K562 (cell line): ENCODE results near the gene PRR23E. TPM values are rescaled to one million over a fixed set of nuclear protein-coding genes. Genes with fewer than 3 reads are reported as not detected.

Experiments
- ATAC-seq: fragments of 200-7000 bp; cut with Tn5 transposase; 3 replicates; pipeline ENCODE4 v1.9.1; 2020; ENCODE audit warnings: moderate library complexity
- BruUV-seq: library from RNA; stranded (reverse); fragments of 400-500 nt; replicated peaks from 2 replicates; lab custom pipeline; 2021; lab: Mats Ljungman, UMichigan
- CTCF ChIA-PET: fragments of 300-600 bp; formaldehyde crosslinking; extraction: SDS; loops from one replicate; lab custom pipeline; 2021; ENCODE audit warnings: low intra/inter-chr PET ratio; lab: Yijun Ruan, JAX
- POLR2A ChIA-PET: fragments of 300-600, 350-650 bp; sonication (Branson Sonifier 250); formaldehyde crosslinking; extraction: SDS; loops from one replicate; lab custom pipeline; 2021; ENCODE audit warnings: antibody characterized with exemption, inconsistent platforms; lab: Yijun Ruan, JAX
- DNase-seq, 4 experiments: peaks; one replicate each; pipeline versions ENCODE4 v3.0.0 to v3.0.0-alpha.2; 2011 to 2018; ENCODE audit warnings: low spot score in 3 of 4, mixed read lengths in 3 of 4; ENCODE audit errors: extremely low read depth in 1 of 4
- FAIRE-seq: peaks from 2 replicates; lab custom pipeline; 2011; peaks lifted over from hg19 to GRCh38; lab: Jason Lieb, UNC
- H2AFZ ChIP-seq: 2 replicates; pipeline ENCODE4 v1.6.0; 2011; ENCODE audit warnings: low read depth, low read length, control low read depth, inconsistent platforms
- H3K27ac ChIP-seq: fragments of 200-600 bp; 3 replicates; pipeline ENCODE4 v1.8.0; 2011; ENCODE audit warnings: low read depth, mild to moderate bottlenecking, control low read depth, inconsistent platforms, low read length, moderate library complexity, mixed read lengths; ENCODE audit errors: extremely low read depth
- H3K27me3 ChIP-seq, 2 experiments: fragments of 300-600 bp in 1 of 2; 2 replicates in 1 of 2; 3 replicates in 1 of 2; pipeline versions ENCODE4 v1.6.0 to v1.8.0; 2011; ENCODE audit warnings: inconsistent platforms in 2 of 2, low read length in 2 of 2, mild to moderate bottlenecking in 1 of 2, mixed read lengths in 1 of 2, moderate library complexity in 1 of 2; ENCODE audit not compliant: control insufficient read depth in 2 of 2, insufficient read depth in 2 of 2
- H3K36me3 ChIP-seq: fragments of 300-600 bp; 3 replicates; pipeline ENCODE4 v1.8.0; 2011; ENCODE audit warnings: mild to moderate bottlenecking, low read length, inconsistent platforms; ENCODE audit not compliant: control insufficient read depth, insufficient read depth
- H3K4me1 ChIP-seq, 2 experiments: fragments of 200-600 bp in 1 of 2; replicated peaks in 1 of 2; 2 replicates in 1 of 2; 3 replicates in 1 of 2; pipeline versions ENCODE4 v1.5.1 to v1.8.0; 2011; ENCODE audit warnings: inconsistent platforms in 2 of 2, low read length in 2 of 2, mild to moderate bottlenecking in 1 of 2, mixed read lengths in 1 of 2, moderate library complexity in 1 of 2; ENCODE audit not compliant: control insufficient read depth in 2 of 2, insufficient read depth in 2 of 2
- H3K4me2 ChIP-seq: 2 replicates; pipeline ENCODE4 v1.6.1; 2011; ENCODE audit warnings: low read length, control low read depth, inconsistent platforms, mixed read lengths; ENCODE audit not compliant: insufficient read depth
- H3K4me3 ChIP-seq: fragments of 200-600 bp; sonication (generic), shearing (Covaris generic); 2 replicates; pipeline ENCODE4 v1.5.1; 2016; ENCODE audit warnings: control low read depth, inconsistent platforms
- H3K79me2 ChIP-seq: fragments of 200-600 bp; 3 replicates; pipeline ENCODE4 v1.8.0; 2011; ENCODE audit warnings: low read length, inconsistent platforms; ENCODE audit not compliant: control insufficient read depth, insufficient read depth
- H3K9ac ChIP-seq, 2 experiments: 2 replicates each; pipeline versions ENCODE4 v1.6.0 to v1.6.1; 2011; ENCODE audit warnings: low read depth in 2 of 2, low read length in 2 of 2, control low read depth in 1 of 2, inconsistent platforms in 1 of 2, mild to moderate bottlenecking in 1 of 2, mixed read lengths in 1 of 2; ENCODE audit not compliant: insufficient read depth in 1 of 2
- H3K9me1 ChIP-seq: one replicate; pipeline ENCODE4 v1.6.0; 2011; ENCODE audit warnings: inconsistent platforms, mild to moderate bottlenecking, low read length, moderate library complexity; ENCODE audit not compliant: control insufficient read depth, insufficient read depth
- H3K9me3 ChIP-seq: replicated peaks from 2 replicates; pipeline ENCODE4 v1.5.1; 2011; ENCODE audit warnings: low read depth, low read length, inconsistent platforms; ENCODE audit not compliant: control insufficient read depth, insufficient read depth
- H4K20me1 ChIP-seq: replicated peaks from 2 replicates; pipeline ENCODE4 v1.6.1; 2011; ENCODE audit warnings: low read length, inconsistent platforms, mixed read lengths; ENCODE audit not compliant: control insufficient read depth, insufficient read depth
- CBFA2T2 ChIP-seq: fragments of 450-650 bp; conservative IDR thresholded peaks from 2 replicates; pipeline ENCODE4 v1.6.1; 2017; ENCODE audit warnings: mild to moderate bottlenecking
- CEBPG ChIP-seq, 3 experiments: fragments of 200-800 bp in 1 of 3; sonication (Bioruptor generic) in 1 of 3; sonication (generic) in 1 of 3; formaldehyde crosslinking in 1 of 3; IDR thresholded peaks in 2 of 3; conservative IDR thresholded peaks in 1 of 3; 2 replicates each; pipeline versions ENCODE4 v1.6.1 to v1.8.0; 2016 to 2022; ENCODE audit warnings: missing compliant biosample characterization in 2 of 3, missing genetic modification characterization in 2 of 3, mild to moderate bottlenecking in 1 of 3, missing genetic modification reagents in 1 of 3
- CREBBP ChIP-seq: IDR thresholded peaks from one replicate; pipeline ENCODE4 v1.6.1; 2012; ENCODE audit warnings: low read depth, mild to moderate bottlenecking, control low read depth, inconsistent platforms, low read length
- E2F4 ChIP-seq: sonication (generic); formaldehyde crosslinking; IDR thresholded peaks from 2 replicates; pipeline ENCODE4 v1.8.0; 2022; ENCODE audit warnings: mild to moderate bottlenecking, low read depth, missing genetic modification reagents
- EZH2 ChIP-seq: IDR thresholded peaks from 2 replicates; pipeline ENCODE4 v1.6.1; 2012; ENCODE audit warnings: low read depth, mild to moderate bottlenecking, inconsistent platforms, low read length, borderline replicate concordance
- MTA1 ChIP-seq: fragments of 450-650 bp; IDR thresholded peaks from 2 replicates; pipeline ENCODE4 v1.6.1; 2017; ENCODE audit warnings: borderline replicate concordance
- RAD21 ChIP-seq, 2 experiments: fragments of 250-450 bp in 1 of 2; fragments of 450-650 bp in 1 of 2; sonication (Bioruptor Pico) in 1 of 2; formaldehyde crosslinking in 1 of 2; IDR thresholded peaks in 1 of 2; conservative IDR thresholded peaks in 1 of 2; 2 replicates each; pipeline versions ENCODE4 v1.4.0 to v1.8.0; 2020 to 2022; ENCODE audit warnings: mild to moderate bottlenecking in 2 of 2, moderate library complexity in 1 of 2
- SRF ChIP-seq, 2 experiments: fragments of 250-450, 450-650 bp in 1 of 2; sonication (Bioruptor Pico) in 1 of 2; sonication (generic) in 1 of 2; formaldehyde crosslinking; IDR thresholded peaks; 2 replicates each; pipeline versions ENCODE4 v1.5.0 to v1.5.1; 2020 to 2022; ENCODE audit warnings: mild to moderate bottlenecking in 1 of 2, missing genetic modification reagents in 1 of 2
- TGIF2 ChIP-seq: sonication (generic); formaldehyde crosslinking; IDR thresholded peaks from 2 replicates; pipeline ENCODE4 v1.8.1; 2022; ENCODE audit warnings: mild to moderate bottlenecking, missing genetic modification reagents, moderate library complexity
- ZNF57 ChIP-seq: fragments of 450-650 bp; formaldehyde crosslinking; IDR thresholded peaks from 2 replicates; pipeline ENCODE4 v1.4.0; 2020; ENCODE audit warnings: mild to moderate bottlenecking, moderate library complexity
- WGBS: fragments of 100-300 bp; shearing (Covaris generic); methylation state at CpG from one replicate; pipeline ENCODE4 v1.1.6; 2016; ENCODE audit warnings: low coverage, mixed read lengths; ENCODE audit not compliant: insufficient coverage; ENCODE audit errors: missing lambda C conversion rate; 5-methylcytosine and 5-hydroxymethylcytosine counted together
- in situ Hi-C: fragments of 300-500 bp; cut with MboI; formaldehyde crosslinking; loops from 4 replicates; pipeline ENCODE4 v1.15.0; 2018; ENCODE audit warnings: inconsistent platforms, mixed read lengths
- intact Hi-C: fragments of 100-400 bp; cut with micrococcal nuclease; formaldehyde crosslinking; loops from 2 replicates; pipeline ENCODE4 v1.14.2; 2022
- polyA plus RNA-seq, 8 experiments: library from polyadenylated mRNA; depleted of rRNA in 4 of 8; stranded (reverse) in 5 of 8; unstranded in 3 of 8; fragments of >200 nt; fragmentation: Nextera tagmentation in 2 of 8; fragmentation: Illumina TruSeq in 1 of 8; extraction: Ambion mirVana in 2 of 8; extraction: Trizol in 1 of 8; gene quantifications; 2 replicates each; pipeline versions ENCODE4 v1.2.1 to v1.2.3, GENCODE V29; 2011 to 2014; ENCODE audit warnings: inconsistent platforms in 1 of 8, missing spikeins in 1 of 8
- total RNA-seq, 7 experiments: library from RNA; depleted of rRNA in 6 of 7; stranded (reverse); fragments of >200 nt in 6 of 7; fragmentation: Illumina TruSeq in 2 of 7; extraction: Trizol in 2 of 7; gene quantifications; 2 replicates each; pipeline versions ENCODE4 v1.2.1 to v1.2.3, GENCODE V29; 2011 to 2021; ENCODE audit warnings: low replicate concordance in 1 of 7

The PRR23E gene
- total and polyA plus RNA-seq, 9 of the 15 experiments (the other 6 are each of a cell fraction or from before 2014, with no cell fraction given): not detected

DNA sequence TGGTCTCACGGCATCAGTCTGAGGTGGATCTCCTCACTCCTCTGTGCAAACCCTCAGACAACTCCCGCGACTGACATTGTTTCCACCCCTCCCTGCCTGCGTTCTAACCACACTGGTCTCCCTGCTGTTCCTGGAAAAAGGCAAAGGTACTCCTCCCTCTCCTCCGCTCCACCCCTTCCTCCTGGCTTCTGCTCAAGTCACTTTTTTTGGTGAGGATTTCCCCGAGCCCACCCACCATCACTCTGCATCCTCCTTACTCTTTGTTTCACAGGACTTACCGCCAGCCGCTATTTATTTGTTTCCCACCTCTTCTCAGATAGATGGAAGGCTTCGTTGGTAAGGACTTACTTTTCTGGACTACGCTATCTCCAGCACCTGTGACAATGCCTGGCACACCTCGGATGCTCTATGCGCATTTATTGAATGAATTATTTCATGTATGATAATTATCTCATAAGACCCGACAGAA is 25.6 kb downstream of the PRR23E start:
- intact Hi-C loops: no loop called here
- no peak for DNase-seq
- FAIRE-seq: no peak
- in situ Hi-C loops: no loop called here
- Histone ChIP-seq H3K4me3 (no peak overlapping the region), H3K4me2 (no peak overlapping the region), H3K4me1 (no peaks in the 10 kb centered on the region), H3K9me3 (no peaks in the 10 kb centered on the region), H3K9me1 (no peaks in the 10 kb centered on the region), H2AFZ (no peak overlapping the region), H3K9ac (no peak overlapping the region), H4K20me1 (no peaks in the 10 kb centered on the region), H3K27me3 (peaks cover 3 to 20% of the 10 kb centered on the region in 2 experiments; a peak in 3 of 5 replicates), H3K27ac (no peak overlapping the region), H3K36me3 (no peaks in the 10 kb centered on the region), H3K79me2 (no peaks in the 10 kb centered on the region)
- CTCF ChIA-PET: no interaction called here
- BruUV-seq: no TSS peak
- no peak for ATAC-seq
- POLR2A ChIA-PET: no interaction called here
- WGBS: 1% methylated on average over 11 of the region's 13 CpGs
- no peak for TF ChIP-seq E2F4 (CRISPR knock-in tag)
- no peak for TF ChIP-seq CBFA2T2
- no peak for TF ChIP-seq RAD21 (CRISPR knock-in tag; conservative IDR thresholded peaks at IDR 0.05 in 1 of 2, IDR thresholded peaks at IDR 0.05 in 1 of 2)
- no peak for TF ChIP-seq TGIF2 (CRISPR knock-in tag)
- no peak for TF ChIP-seq SRF (CRISPR knock-in tag; IDR thresholded peaks at IDR 0.05)
- TF ChIP-seq EZH2: no peak
- TF ChIP-seq CEBPG (CRISPR knock-in tag; IDR thresholded peaks at IDR 0.05): no peak
- no peak for TF ChIP-seq CEBPG (tag; conservative IDR thresholded peaks at IDR 0.05 in 1 of 2, IDR thresholded peaks at IDR 0.05 in 1 of 2)
- no peak for TF ChIP-seq CREBBP
- no peak for TF ChIP-seq MTA1
- no peak for TF ChIP-seq ZNF57
